Measurements from ENCODE around the gene CCDC71L.

- TF ChIP-seq CTCF (conservative IDR thresholded peaks at IDR 0.05; ENCODE audit: low read depth, low read length) (no peak), EZH2 (IDR thresholded peaks at IDR 0.05; ENCODE audit: borderline replicate concordance, low read depth, low read length, poor library complexity, severe bottlenecking) (no peak)
Measured at GRCh38 chr7:106679153-106679931, 18.4 kb upstream of the CCDC71L start.

All from A673 (cell line).